K562 (cell line): ENCODE results near the gene BRICD5. TPM values are rescaled to one million over a fixed set of nuclear protein-coding genes. Genes with fewer than 3 reads are reported as not detected.

Experiments
- ATF1 ChIP-seq, 2 experiments: fragments of 450-650 bp in 1 of 2; IDR thresholded peaks; 2 replicates each; pipeline ENCODE4 v1.6.1; 2016; ENCODE audit warnings: missing compliant biosample characterization in 1 of 2, missing genetic modification characterization in 1 of 2
- CREBBP ChIP-seq: IDR thresholded peaks from one replicate; pipeline ENCODE4 v1.6.1; 2012; ENCODE audit warnings: low read depth, mild to moderate bottlenecking, control low read depth, inconsistent platforms, low read length
- ESRRB ChIP-seq: fragments of 250-450 bp; sonication (Bioruptor Pico); IDR thresholded peaks from 2 replicates; pipeline ENCODE4 v1.5.0; 2020; ENCODE audit warnings: mild to moderate bottlenecking, moderate library complexity, borderline replicate concordance
- HDGF ChIP-seq: fragments of 450-650 bp; IDR thresholded peaks from 2 replicates; pipeline ENCODE4 v1.6.1; 2016
- HOXB6 ChIP-seq: fragments of 250-450 bp; sonication (Bioruptor Pico); IDR thresholded peaks from 2 replicates; pipeline ENCODE4 v1.5.1; 2022; ENCODE audit warnings: mild to moderate bottlenecking, borderline replicate concordance
- KHSRP ChIP-seq: fragments of 450-650 bp; IDR thresholded peaks from 2 replicates; pipeline ENCODE4 v1.6.1; 2017
- LCOR ChIP-seq: sonication (generic); formaldehyde crosslinking; IDR thresholded peaks from 2 replicates; pipeline ENCODE4 v1.8.0; 2022; ENCODE audit warnings: mild to moderate bottlenecking, missing genetic modification reagents
- MAX ChIP-seq: sonication (generic); formaldehyde crosslinking; IDR thresholded peaks from 2 replicates; pipeline ENCODE4 v1.9.0; 2022; ENCODE audit warnings: mild to moderate bottlenecking, missing genetic modification reagents
- MTA3 ChIP-seq: fragments of 450-650 bp; formaldehyde crosslinking; IDR thresholded peaks from 2 replicates; pipeline ENCODE4 v1.6.1; 2017; ENCODE audit warnings: mild to moderate bottlenecking, borderline replicate concordance
- MYBL2 ChIP-seq, 2 experiments: fragments of 450-650 bp in 1 of 2; sonication (generic) in 1 of 2; formaldehyde crosslinking in 1 of 2; IDR thresholded peaks; 2 replicates each; pipeline versions ENCODE4 v1.6.1 to v1.8.1; 2017 to 2022; ENCODE audit warnings: borderline replicate concordance in 1 of 2, inconsistent platforms in 1 of 2, low read depth in 1 of 2, mild to moderate bottlenecking in 1 of 2, missing genetic modification reagents in 1 of 2, moderate library complexity in 1 of 2
- POLR2AphosphoS2 ChIP-seq: IDR thresholded peaks from 2 replicates; pipeline ENCODE4 v1.6.1; 2012; ENCODE audit warnings: low read length, improper control_type of control experiment
- POLR3A ChIP-seq: IDR thresholded peaks from 2 replicates; pipeline ENCODE4 v1.6.1; 2011; ENCODE audit warnings: borderline replicate concordance, mild to moderate bottlenecking, moderate library complexity; ENCODE audit not compliant: insufficient read length, insufficient read depth; ENCODE audit errors: extremely low read depth
- RBM22 ChIP-seq: fragments of 200-400 bp; formaldehyde crosslinking; IDR thresholded peaks from 2 replicates; pipeline ENCODE4 v1.6.1; 2018; ENCODE audit warnings: low read length, low read depth; ENCODE audit not compliant: poor library complexity, severe bottlenecking
- SLC30A9 ChIP-seq: fragments of 250-450 bp; sonication (Bioruptor Pico); IDR thresholded peaks from 2 replicates; pipeline ENCODE4 v1.8.0; 2022; ENCODE audit warnings: mild to moderate bottlenecking, moderate library complexity
- SNAPC5 ChIP-seq: fragments of 250-450 bp; sonication (Bioruptor Pico); IDR thresholded peaks from 2 replicates; pipeline ENCODE4 v1.8.0; 2021; ENCODE audit warnings: moderate library complexity, mild to moderate bottlenecking, inconsistent platforms
- SRF ChIP-seq, 2 experiments: fragments of 250-450, 450-650 bp in 1 of 2; sonication (Bioruptor Pico) in 1 of 2; sonication (generic) in 1 of 2; formaldehyde crosslinking; IDR thresholded peaks; 2 replicates each; pipeline versions ENCODE4 v1.5.0 to v1.5.1; 2020 to 2022; ENCODE audit warnings: mild to moderate bottlenecking in 1 of 2, missing genetic modification reagents in 1 of 2
- SRSF1 ChIP-seq: fragments of 200-400 bp; formaldehyde crosslinking; IDR thresholded peaks from 2 replicates; pipeline ENCODE4 v1.6.1; 2017; ENCODE audit warnings: mild to moderate bottlenecking, low read depth, low read length, moderate library complexity
- THAP12 ChIP-seq: fragments of 250-450 bp; sonication (Bioruptor Pico); IDR thresholded peaks from 2 replicates; pipeline ENCODE4 v1.9.0; 2021; ENCODE audit warnings: mild to moderate bottlenecking, inconsistent platforms
- THRAP3 ChIP-seq: fragments of 450-650 bp; IDR thresholded peaks from 2 replicates; pipeline ENCODE4 v1.6.1; 2016; ENCODE audit warnings: mild to moderate bottlenecking, inconsistent platforms, borderline replicate concordance
- ZBTB8A ChIP-seq: fragments of 450-650 bp; IDR thresholded peaks from 2 replicates; pipeline ENCODE4 v1.6.1; 2018; ENCODE audit warnings: mild to moderate bottlenecking, moderate library complexity; ENCODE audit not compliant: partially characterized antibody
- ZC3H8 ChIP-seq: fragments of 450-650 bp; IDR thresholded peaks from 2 replicates; pipeline ENCODE4 v1.6.1; 2017
- ZFP1 ChIP-seq: fragments of 450-650 bp; formaldehyde crosslinking; IDR thresholded peaks from 2 replicates; pipeline ENCODE4 v1.4.0; 2020; ENCODE audit warnings: mild to moderate bottlenecking, mixed read lengths
- ZNF140 ChIP-seq: fragments of 250-450 bp; sonication (Bioruptor Pico); IDR thresholded peaks from 2 replicates; pipeline ENCODE4 v1.8.0; 2021; ENCODE audit warnings: moderate library complexity, mild to moderate bottlenecking, inconsistent platforms
- ZNF24 ChIP-seq: fragments of 450-650 bp; IDR thresholded peaks from 2 replicates; pipeline ENCODE4 v1.6.1; 2016
- polyA plus RNA-seq, 8 experiments: library from polyadenylated mRNA; depleted of rRNA in 4 of 8; stranded (reverse) in 5 of 8; unstranded in 3 of 8; fragments of >200 nt; fragmentation: Nextera tagmentation in 2 of 8; fragmentation: Illumina TruSeq in 1 of 8; extraction: Ambion mirVana in 2 of 8; extraction: Trizol in 1 of 8; gene quantifications; 2 replicates each; pipeline versions ENCODE4 v1.2.1 to v1.2.3, GENCODE V29; 2011 to 2014; ENCODE audit warnings: inconsistent platforms in 1 of 8, missing spikeins in 1 of 8
- total RNA-seq, 7 experiments: library from RNA; depleted of rRNA in 6 of 7; stranded (reverse); fragments of >200 nt in 6 of 7; fragmentation: Illumina TruSeq in 2 of 7; extraction: Trizol in 2 of 7; gene quantifications; 2 replicates each; pipeline versions ENCODE4 v1.2.1 to v1.2.3, GENCODE V29; 2011 to 2021; ENCODE audit warnings: low replicate concordance in 1 of 7
- TF ChIP-seq, protein P1 (sequence below): fragments of 450-650 bp; IDR thresholded peaks from 2 replicates; pipeline ENCODE4 v1.6.1; 2016; ENCODE audit warnings: antibody characterized with exemption

The BRICD5 gene
- total and polyA plus RNA-seq, 9 of the 15 experiments (the other 6 are each of a cell fraction or from before 2014, with no cell fraction given) = 0.24 to 15.1 (median 2.4) TPM; not detected in 1

DNA sequence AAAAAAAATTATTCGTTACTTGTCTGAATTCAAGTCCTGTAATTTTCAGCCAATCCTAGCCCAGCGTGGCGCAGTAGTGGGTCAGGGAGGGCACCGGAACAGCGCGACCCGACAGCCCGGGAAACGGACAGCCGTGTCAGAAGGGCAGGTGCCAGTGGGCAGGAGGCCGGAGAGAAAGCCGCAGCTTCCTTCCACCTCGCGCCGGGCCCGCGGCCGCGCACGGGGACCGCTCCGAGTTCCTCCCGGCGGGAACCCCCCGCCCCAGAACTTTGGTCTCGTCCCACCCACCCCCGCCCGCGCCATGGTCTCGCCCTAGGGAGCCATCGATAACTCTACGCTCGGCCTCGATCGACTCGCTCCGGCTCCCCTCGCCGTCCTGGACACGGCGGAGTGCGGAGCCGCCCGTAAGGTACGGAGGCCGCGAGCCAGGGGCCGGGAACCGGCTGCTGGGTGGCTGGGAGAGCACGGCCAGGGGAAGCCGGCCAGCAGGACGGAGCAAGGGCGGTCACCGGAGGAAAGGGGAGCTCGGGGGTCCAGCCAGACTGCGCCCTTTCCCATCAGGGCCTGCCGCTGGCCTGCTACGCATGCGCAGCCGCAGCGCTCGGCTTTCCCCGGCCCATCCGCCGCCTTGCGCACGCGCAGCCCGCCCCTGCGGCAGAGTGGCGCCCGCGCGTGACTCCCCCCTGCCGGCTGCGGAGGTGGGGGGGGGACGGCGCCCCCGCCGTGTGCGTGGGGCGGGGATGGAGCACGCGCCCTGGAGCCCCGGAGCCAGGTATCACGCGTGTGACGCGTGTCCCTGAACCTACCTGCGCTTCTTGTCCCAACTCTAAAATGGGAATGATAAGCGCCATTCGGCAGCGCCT lies 5.3 kb downstream of the BRICD5 start, which contains the start of gene MLST8 (continued):
- TF ChIP-seq SRF (CRISPR knock-in tag; IDR thresholded peaks at IDR 0.05) (0 out of 4 replicates have a peak, but pooled peaks of 1 of the 2 experiments have one; percentile 28), POLR3A (no peak), ZNF140 (CRISPR knock-in tag) (no peak), ATF1 (CRISPR knock-in tag; IDR thresholded peaks at IDR 0.05) (no peak), ATF1 (tag; IDR thresholded peaks at IDR 0.05) (peak; percentile 70), ZFP1 (no peak), THRAP3 (no peak), SLC30A9 (no peak), SRSF1 (no peak), ZBTB8A (no peak), RBM22 (peak; percentile 52), MAX (peak; percentile 47), ESRRB (CRISPR knock-in tag) (no peak), HDGF (no peak), LCOR (no peak), MTA3 (peak; percentile 86), SNAPC5 (no peak), ZC3H8 (no peak), HOXB6 (CRISPR knock-in tag) (no peak), MYBL2 (IDR thresholded peaks at IDR 0.05; ENCODE audit: low read depth) (no peak), MYBL2 (CRISPR knock-in tag; IDR thresholded peaks at IDR 0.05; ENCODE audit: borderline replicate concordance) (no peak), CREBBP (no peak), POLR2AphosphoS2 (peak; percentile 44; the same call in 1 of the 2 replicates), ZNF24 (no peak; the same call in 1 of the 2 replicates), THAP12 (CRISPR knock-in tag) (peak; percentile 90), KHSRP (no peak)
- TF ChIP-seq, protein P1, sequence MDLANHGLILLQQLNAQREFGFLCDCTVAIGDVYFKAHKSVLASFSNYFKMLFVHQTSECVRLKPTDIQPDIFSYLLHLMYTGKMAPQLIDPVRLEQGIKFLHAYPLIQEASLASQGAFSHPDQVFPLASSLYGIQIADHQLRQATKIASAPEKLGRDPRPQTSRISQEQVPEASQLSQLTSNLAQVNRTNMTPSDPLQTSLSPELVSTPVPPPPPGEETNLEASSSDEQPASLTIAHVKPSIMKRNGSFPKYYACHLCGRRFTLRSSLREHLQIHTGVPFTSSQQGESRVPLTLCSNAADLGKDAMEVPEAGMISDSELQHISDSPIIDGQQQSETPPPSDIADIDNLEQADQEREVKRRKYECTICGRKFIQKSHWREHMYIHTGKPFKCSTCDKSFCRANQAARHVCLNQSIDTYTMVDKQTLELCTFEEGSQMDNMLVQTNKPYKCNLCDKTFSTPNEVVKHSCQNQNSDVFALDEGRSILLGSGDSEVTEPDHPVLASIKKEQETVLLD = peak; percentile 96
